K562 (cell line): ENCODE results near the gene RFX7. TPM values are rescaled to one million over a fixed set of nuclear protein-coding genes. Genes with fewer than 3 reads are reported as not detected.

ENCODE experiments used
- ATAC-seq: fragments of 200-7000 bp; cut with Tn5 transposase; 3 replicates; pipeline ENCODE4 v1.9.1; 2020; ENCODE audit warnings: moderate library complexity
- BruUV-seq: library from RNA; stranded (reverse); fragments of 400-500 nt; replicated peaks from 2 replicates; lab custom pipeline; 2021; lab: Mats Ljungman, UMichigan
- CTCF ChIA-PET: fragments of 300-600 bp; formaldehyde crosslinking; extraction: SDS; loops from one replicate; lab custom pipeline; 2021; ENCODE audit warnings: low intra/inter-chr PET ratio; lab: Yijun Ruan, JAX
- POLR2A ChIA-PET: fragments of 300-600, 350-650 bp; sonication (Branson Sonifier 250); formaldehyde crosslinking; extraction: SDS; loops from one replicate; lab custom pipeline; 2021; ENCODE audit warnings: antibody characterized with exemption, inconsistent platforms; lab: Yijun Ruan, JAX
- DNase-seq, 4 experiments: peaks; one replicate each; pipeline versions ENCODE4 v3.0.0 to v3.0.0-alpha.2; 2011 to 2018; ENCODE audit warnings: low spot score in 3 of 4, mixed read lengths in 3 of 4; ENCODE audit errors: extremely low read depth in 1 of 4
- FAIRE-seq: peaks from 2 replicates; lab custom pipeline; 2011; peaks lifted over from hg19 to GRCh38; lab: Jason Lieb, UNC
- H2AFZ ChIP-seq: 2 replicates; pipeline ENCODE4 v1.6.0; 2011; ENCODE audit warnings: low read depth, low read length, control low read depth, inconsistent platforms
- H3K27ac ChIP-seq: fragments of 200-600 bp; 3 replicates; pipeline ENCODE4 v1.8.0; 2011; ENCODE audit warnings: low read depth, mild to moderate bottlenecking, control low read depth, inconsistent platforms, low read length, moderate library complexity, mixed read lengths; ENCODE audit errors: extremely low read depth
- H3K27me3 ChIP-seq, 2 experiments: fragments of 300-600 bp in 1 of 2; 2 replicates in 1 of 2; 3 replicates in 1 of 2; pipeline versions ENCODE4 v1.6.0 to v1.8.0; 2011; ENCODE audit warnings: inconsistent platforms in 2 of 2, low read length in 2 of 2, mild to moderate bottlenecking in 1 of 2, mixed read lengths in 1 of 2, moderate library complexity in 1 of 2; ENCODE audit not compliant: control insufficient read depth in 2 of 2, insufficient read depth in 2 of 2
- H3K36me3 ChIP-seq: fragments of 300-600 bp; 3 replicates; pipeline ENCODE4 v1.8.0; 2011; ENCODE audit warnings: mild to moderate bottlenecking, low read length, inconsistent platforms; ENCODE audit not compliant: control insufficient read depth, insufficient read depth
- H3K4me1 ChIP-seq, 2 experiments: fragments of 200-600 bp in 1 of 2; replicated peaks in 1 of 2; 2 replicates in 1 of 2; 3 replicates in 1 of 2; pipeline versions ENCODE4 v1.5.1 to v1.8.0; 2011; ENCODE audit warnings: inconsistent platforms in 2 of 2, low read length in 2 of 2, mild to moderate bottlenecking in 1 of 2, mixed read lengths in 1 of 2, moderate library complexity in 1 of 2; ENCODE audit not compliant: control insufficient read depth in 2 of 2, insufficient read depth in 2 of 2
- H3K4me2 ChIP-seq: 2 replicates; pipeline ENCODE4 v1.6.1; 2011; ENCODE audit warnings: low read length, control low read depth, inconsistent platforms, mixed read lengths; ENCODE audit not compliant: insufficient read depth
- H3K4me3 ChIP-seq: fragments of 200-600 bp; sonication (generic), shearing (Covaris generic); 2 replicates; pipeline ENCODE4 v1.5.1; 2016; ENCODE audit warnings: control low read depth, inconsistent platforms
- H3K79me2 ChIP-seq: fragments of 200-600 bp; 3 replicates; pipeline ENCODE4 v1.8.0; 2011; ENCODE audit warnings: low read length, inconsistent platforms; ENCODE audit not compliant: control insufficient read depth, insufficient read depth
- H3K9ac ChIP-seq, 2 experiments: 2 replicates each; pipeline versions ENCODE4 v1.6.0 to v1.6.1; 2011; ENCODE audit warnings: low read depth in 2 of 2, low read length in 2 of 2, control low read depth in 1 of 2, inconsistent platforms in 1 of 2, mild to moderate bottlenecking in 1 of 2, mixed read lengths in 1 of 2; ENCODE audit not compliant: insufficient read depth in 1 of 2
- H3K9me1 ChIP-seq: one replicate; pipeline ENCODE4 v1.6.0; 2011; ENCODE audit warnings: inconsistent platforms, mild to moderate bottlenecking, low read length, moderate library complexity; ENCODE audit not compliant: control insufficient read depth, insufficient read depth
- H3K9me3 ChIP-seq: replicated peaks from 2 replicates; pipeline ENCODE4 v1.5.1; 2011; ENCODE audit warnings: low read depth, low read length, inconsistent platforms; ENCODE audit not compliant: control insufficient read depth, insufficient read depth
- H4K20me1 ChIP-seq: replicated peaks from 2 replicates; pipeline ENCODE4 v1.6.1; 2011; ENCODE audit warnings: low read length, inconsistent platforms, mixed read lengths; ENCODE audit not compliant: control insufficient read depth, insufficient read depth
- NBN ChIP-seq: fragments of 450-650 bp; IDR thresholded peaks from 2 replicates; pipeline ENCODE4 v1.6.1; 2016; ENCODE audit warnings: low read depth, mild to moderate bottlenecking
- SREBF1 ChIP-seq: fragments of 150-350 bp; IDR thresholded peaks from 2 replicates; pipeline ENCODE4 v1.6.1; 2014; ENCODE audit warnings: antibody characterized with exemption, low read depth, low read length, borderline replicate concordance
- TEAD2 ChIP-seq: fragments of 450-650 bp; IDR thresholded peaks from 2 replicates; pipeline ENCODE4 v1.6.1; 2016; ENCODE audit warnings: missing genetic modification characterization, control low read depth, missing compliant biosample characterization
- ZNF407 ChIP-seq: fragments of 450-650 bp; IDR thresholded peaks from 2 replicates; pipeline ENCODE4 v1.6.1; 2016; ENCODE audit warnings: low read depth
- ZNF431 ChIP-seq: sonication (generic); formaldehyde crosslinking; IDR thresholded peaks from 2 replicates; pipeline ENCODE4 v1.8.0; 2022; ENCODE audit warnings: mild to moderate bottlenecking, missing genetic modification reagents
- ZNF507 ChIP-seq: conservative IDR thresholded peaks from 2 replicates; pipeline ENCODE4 v1.6.1; 2017; ENCODE audit warnings: missing genetic modification characterization, missing compliant biosample characterization
- WGBS: fragments of 100-300 bp; shearing (Covaris generic); methylation state at CpG from one replicate; pipeline ENCODE4 v1.1.6; 2016; ENCODE audit warnings: low coverage, mixed read lengths; ENCODE audit not compliant: insufficient coverage; ENCODE audit errors: missing lambda C conversion rate; 5-methylcytosine and 5-hydroxymethylcytosine counted together
- in situ Hi-C: fragments of 300-500 bp; cut with MboI; formaldehyde crosslinking; loops from 4 replicates; pipeline ENCODE4 v1.15.0; 2018; ENCODE audit warnings: inconsistent platforms, mixed read lengths
- intact Hi-C: fragments of 100-400 bp; cut with micrococcal nuclease; formaldehyde crosslinking; loops from 2 replicates; pipeline ENCODE4 v1.14.2; 2022
- polyA plus RNA-seq, 8 experiments: library from polyadenylated mRNA; depleted of rRNA in 4 of 8; stranded (reverse) in 5 of 8; unstranded in 3 of 8; fragments of >200 nt; fragmentation: Nextera tagmentation in 2 of 8; fragmentation: Illumina TruSeq in 1 of 8; extraction: Ambion mirVana in 2 of 8; extraction: Trizol in 1 of 8; gene quantifications; 2 replicates each; pipeline versions ENCODE4 v1.2.1 to v1.2.3, GENCODE V29; 2011 to 2014; ENCODE audit warnings: inconsistent platforms in 1 of 8, missing spikeins in 1 of 8
- total RNA-seq, 7 experiments: library from RNA; depleted of rRNA in 6 of 7; stranded (reverse); fragments of >200 nt in 6 of 7; fragmentation: Illumina TruSeq in 2 of 7; extraction: Trizol in 2 of 7; gene quantifications; 2 replicates each; pipeline versions ENCODE4 v1.2.1 to v1.2.3, GENCODE V29; 2011 to 2021; ENCODE audit warnings: low replicate concordance in 1 of 7

The RFX7 gene
- total and polyA plus RNA-seq, 9 of the 15 experiments (the other 6 are each of a cell fraction or from before 2014, with no cell fraction given) = 2.4 to 17.9 (median 6.3) TPM

DNA sequence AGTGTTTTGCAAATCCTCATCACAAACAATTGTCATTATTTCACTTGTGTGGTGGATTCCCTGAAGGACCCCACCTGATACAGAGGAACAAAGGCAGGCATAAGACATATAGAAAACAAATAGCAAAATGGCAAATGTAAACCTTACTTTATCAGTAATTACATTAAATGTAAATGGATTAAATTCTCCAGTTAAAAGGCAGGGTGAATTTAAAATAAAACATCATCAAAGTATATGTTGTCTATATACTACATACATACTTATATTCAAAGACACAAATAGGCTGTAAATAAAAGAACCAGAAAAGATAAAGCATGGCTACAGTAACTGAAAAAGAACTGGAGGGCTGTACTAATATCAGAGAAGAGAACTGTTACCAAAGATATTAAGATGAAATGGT lies 117.3 kb downstream of the RFX7 start:
- peaks cover 3% of the 10 kb centered on the region; the same call in 1 of the 3 replicates for H3K36me3 ChIP-seq
- ATAC-seq = no peak
- no peak overlapping the region for H3K4me3 ChIP-seq
- peak; percentile 90 for TF ChIP-seq ZNF507
- TF ChIP-seq NBN = no peak
- TF ChIP-seq, all 486 proteins: peak for 1
- FAIRE-seq (no peak), DNase-seq (no peak)
- no peaks in the 10 kb centered on the region for H3K4me1 ChIP-seq
- H3K27me3 ChIP-seq = no peaks in the 10 kb centered on the region
- H3K79me2 ChIP-seq = no peaks in the 10 kb centered on the region
- in situ Hi-C loops = no loop called here
- BruUV-seq = no TSS peak
- H3K27ac ChIP-seq = no peak overlapping the region
- H3K9ac ChIP-seq = no peak overlapping the region
- H3K9me3 ChIP-seq = peaks cover 8% of the 10 kb centered on the region
- POLR2A ChIA-PET = no interaction called here
- no peaks in the 10 kb centered on the region for H4K20me1 ChIP-seq
- CTCF ChIA-PET = no interaction called here
- no peak overlapping the region for H3K4me2 ChIP-seq
- intact Hi-C loops = no loop called here
- no peaks in the 10 kb centered on the region for H3K9me1 ChIP-seq
- no peak overlapping the region for H2AFZ ChIP-seq

DNA sequence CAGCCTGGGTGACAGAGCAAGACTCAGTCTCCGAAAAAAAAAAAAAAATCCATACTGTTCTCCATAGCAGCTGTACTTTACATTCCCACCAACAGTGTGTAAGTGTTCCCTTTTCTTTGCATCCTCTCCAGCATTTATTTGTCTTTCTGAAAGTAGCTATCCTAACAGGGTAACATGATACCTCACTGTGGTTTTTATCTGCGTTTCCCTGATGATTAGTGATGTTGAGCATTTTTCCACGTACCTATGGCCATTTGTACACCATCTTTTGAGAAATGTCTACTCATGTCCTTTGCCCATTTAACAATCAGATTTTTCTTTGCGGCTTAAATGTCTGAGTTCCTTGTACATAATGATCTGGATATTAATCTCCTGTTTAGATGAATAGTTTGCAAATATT lies 119.3 kb downstream of the RFX7 start:
- Histone ChIP-seq H3K4me3 (no peak overlapping the region), H3K9me3 (peaks cover 8% of the 10 kb centered on the region), H4K20me1 (no peaks in the 10 kb centered on the region), H3K9ac (no peak overlapping the region), H3K27ac (no peak overlapping the region), H3K27me3 (no peaks in the 10 kb centered on the region), H2AFZ (no peak overlapping the region), H3K36me3 (no peaks in the 10 kb centered on the region), H3K4me1 (no peaks in the 10 kb centered on the region), H3K79me2 (no peaks in the 10 kb centered on the region), H3K9me1 (no peaks in the 10 kb centered on the region), H3K4me2 (no peak overlapping the region)
- in situ Hi-C loops = no loop called here
- DNase-seq = no peak
- BruUV-seq = no TSS peak
- ChIA-PET POLR2A (no interaction called here), CTCF (no interaction called here)
- intact Hi-C loops = no loop called here
- no peak for ATAC-seq
- FAIRE-seq = no peak
- 83% methylated on average over 4 of the region's 4 CpGs for WGBS
- no peak for TF ChIP-seq ZNF407
- no peak for TF ChIP-seq SREBF1
- TF ChIP-seq ZNF431 (CRISPR knock-in tag) = no peak
- TF ChIP-seq TEAD2 (tag) = no peak
